HL-60/S4 treated with retinoic acid at 250 ng/mL for 4 days and 3 days (cell line): Measurements from ENCODE around the gene MMP24.

Experiments
- in situ Hi-C: fragments of 300-500 bp; cut with MboI; formaldehyde crosslinking; loops from 2 replicates; pipeline ENCODE4 v1.7.0; 2022; ENCODE audit warnings: low sequenced_read_pairs

MMP24 gene

DNA sequence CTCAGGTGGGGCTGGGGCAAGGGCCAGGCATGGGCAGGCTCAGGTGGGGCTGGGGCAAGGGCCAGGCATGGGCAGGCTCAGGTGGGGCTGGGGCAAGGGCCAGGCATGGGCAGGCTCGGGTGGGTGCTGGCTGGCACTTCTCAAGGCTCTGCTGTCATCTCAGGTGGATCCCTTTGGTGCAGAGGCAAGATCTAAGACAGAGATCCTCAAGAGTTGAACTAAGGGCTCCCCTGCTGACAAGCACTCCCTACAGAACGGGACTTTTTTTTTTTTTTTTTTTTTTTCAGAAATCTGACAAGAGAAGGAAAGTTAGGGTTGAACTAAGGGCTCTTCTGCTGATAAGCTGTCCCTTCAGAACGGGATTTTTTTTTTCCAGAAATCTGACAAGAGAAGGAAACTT is 26.5 kb downstream of the MMP24 start:
- in situ Hi-C loops, result loop anchor here (25.0 kb wide), 1 partner anchor 91 kb away; the partner anchor contains the start of gene PROCR

DNA sequence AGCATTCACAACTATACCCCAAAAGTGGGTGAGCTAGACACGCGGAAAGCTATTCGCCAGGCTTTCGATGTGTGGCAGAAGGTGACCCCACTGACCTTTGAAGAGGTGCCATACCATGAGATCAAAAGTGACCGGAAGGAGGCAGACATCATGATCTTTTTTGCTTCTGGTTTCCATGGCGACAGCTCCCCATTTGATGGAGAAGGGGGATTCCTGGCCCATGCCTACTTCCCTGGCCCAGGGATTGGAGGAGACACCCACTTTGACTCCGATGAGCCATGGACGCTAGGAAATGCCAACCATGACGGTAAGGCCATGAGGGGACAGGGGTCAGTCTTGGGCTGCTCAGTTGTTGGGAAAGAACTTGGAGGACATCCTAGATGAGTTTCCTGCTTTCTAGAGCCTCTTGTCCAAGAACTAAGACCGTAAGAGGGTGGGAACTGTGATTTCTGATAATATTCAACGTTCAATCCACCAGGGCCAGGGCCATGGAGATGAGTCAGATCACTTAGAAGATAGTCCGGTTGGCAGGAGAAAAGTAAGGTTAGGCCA is 28.0 kb downstream of the MMP24 start:
- in situ Hi-C loops, result loop anchor here (25.0 kb wide), 1 partner anchor 92 kb away; the partner anchor contains the start of gene PROCR

DNA sequence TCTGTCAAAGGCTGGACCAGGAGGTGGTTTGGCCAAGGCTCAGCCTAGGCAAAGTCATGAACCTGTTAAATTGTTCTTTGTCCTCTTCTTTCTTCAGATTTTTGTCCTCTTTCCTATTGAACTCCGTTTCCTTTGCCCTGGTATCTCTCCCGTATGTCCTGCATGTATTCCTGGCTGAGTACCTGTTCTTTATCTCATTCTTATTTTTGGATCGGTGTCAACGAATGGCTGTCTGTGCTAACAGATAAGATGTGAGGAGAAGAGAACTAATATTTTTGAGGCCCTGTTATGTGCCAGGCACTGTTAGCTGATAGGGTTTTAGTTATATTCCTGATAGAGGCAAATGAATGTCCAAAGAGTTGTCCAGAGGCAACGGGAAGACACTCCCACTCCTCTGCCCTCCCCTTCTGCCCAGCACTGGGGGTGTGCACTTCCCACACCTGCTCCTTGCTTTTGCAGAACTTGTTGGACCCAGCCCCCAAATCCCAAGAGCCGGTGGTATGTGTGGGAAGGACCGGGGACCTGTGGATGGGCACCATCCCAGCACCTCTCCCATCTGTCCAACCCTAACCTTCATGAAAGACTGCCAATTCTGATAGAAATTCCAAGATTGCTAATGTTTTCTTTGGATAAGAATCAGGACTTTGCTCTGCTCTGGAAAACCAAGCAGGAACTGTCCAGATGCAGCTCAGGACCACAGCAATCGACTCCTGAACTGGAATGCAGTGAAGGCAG is 30.9 kb downstream of the MMP24 start:
- in situ Hi-C loops, result loop anchor here (25.0 kb wide), 1 partner anchor 95 kb away; the partner anchor contains the start of gene PROCR

DNA sequence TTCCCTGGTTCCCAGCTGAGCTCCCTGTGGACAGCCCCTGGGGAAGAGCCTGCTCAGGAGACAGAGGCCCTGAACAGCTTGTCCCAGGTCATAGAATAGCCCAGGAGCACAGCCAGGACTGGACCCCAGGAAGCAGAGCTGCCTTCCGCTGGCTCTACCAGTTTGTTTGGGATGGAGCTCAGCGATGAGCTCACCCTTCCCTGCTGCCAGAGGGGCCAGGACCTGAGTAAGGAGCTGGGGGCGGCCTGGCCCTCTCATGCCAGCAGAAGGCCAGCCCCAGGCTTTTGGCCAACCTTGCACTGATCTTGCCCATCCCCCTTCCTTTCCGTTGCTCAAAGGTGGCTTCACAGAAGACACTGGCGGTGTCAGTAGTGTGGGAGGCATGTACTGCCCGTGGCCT is 33.9 kb downstream of the MMP24 start:
- in situ Hi-C loops, result loop anchor here (10.0 to 25.0 kb wide), 2 partner anchors 98 to 416 kb away; partner anchors contain the start of gene PROCR

DNA sequence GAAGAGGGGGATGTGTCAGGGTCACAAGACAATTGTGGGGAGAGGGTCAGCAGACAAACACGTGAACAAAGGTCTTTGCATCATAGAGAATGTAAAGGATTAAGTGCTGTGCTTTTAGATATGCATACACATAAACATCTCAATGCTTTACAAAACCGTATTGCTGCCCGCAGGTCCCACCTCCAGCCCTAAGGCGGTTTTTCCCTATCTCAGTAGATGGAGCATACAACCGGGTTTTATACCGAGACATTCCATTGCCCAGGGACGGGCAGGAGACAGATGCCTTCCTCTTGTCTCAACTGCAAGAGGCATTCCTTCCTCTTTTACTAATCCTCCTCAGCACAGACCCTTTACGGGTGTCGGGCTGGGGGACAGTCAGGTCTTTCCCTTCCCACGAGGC is 35.8 kb downstream of the MMP24 start:
- in situ Hi-C loops, result loop anchor here (10.0 to 25.0 kb wide), 2 partner anchors 100 to 418 kb away; partner anchors contain the start of gene PROCR

DNA sequence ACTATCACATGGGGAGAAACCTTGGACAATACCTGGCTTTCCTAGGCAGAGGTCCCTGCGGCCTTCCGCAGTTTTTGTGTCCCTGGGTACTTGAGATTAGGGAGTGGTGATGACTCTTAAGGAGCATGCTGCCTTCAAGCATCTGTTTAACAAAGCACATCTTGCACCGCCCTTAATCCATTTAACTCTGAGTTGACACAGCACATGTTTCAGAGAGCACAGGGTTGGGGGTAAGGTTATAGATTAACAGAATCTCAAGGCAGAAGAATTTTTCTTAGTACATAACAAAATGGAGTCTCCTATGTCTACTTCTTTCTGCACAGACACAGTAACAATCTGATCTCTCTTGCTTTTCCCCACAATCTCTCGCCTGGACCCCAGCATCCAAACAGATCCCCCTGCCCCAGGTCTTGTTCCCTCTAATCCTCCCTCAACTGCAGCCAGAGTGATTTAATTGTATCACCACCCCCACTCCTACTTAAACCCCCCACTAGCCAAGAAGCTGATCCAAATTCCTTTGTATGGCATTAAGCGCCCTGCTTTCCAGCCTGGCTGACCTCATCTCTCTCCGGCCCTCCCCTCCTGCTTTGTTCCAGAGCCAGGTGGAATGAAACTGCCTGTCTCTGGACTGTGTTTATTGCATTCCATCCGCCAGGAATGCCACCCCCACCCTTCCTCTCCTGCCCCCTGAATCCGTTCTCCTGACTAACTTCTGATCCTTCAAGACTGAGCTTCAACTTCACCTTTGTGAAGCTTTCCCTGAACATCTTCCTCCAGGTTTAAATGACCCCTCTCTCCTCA is 36.4 kb downstream of the MMP24 start:
- in situ Hi-C loops, result loop anchor here (10.0 to 25.0 kb wide), 2 partner anchors 101 to 418 kb away; partner anchors contain the start of gene PROCR

DNA sequence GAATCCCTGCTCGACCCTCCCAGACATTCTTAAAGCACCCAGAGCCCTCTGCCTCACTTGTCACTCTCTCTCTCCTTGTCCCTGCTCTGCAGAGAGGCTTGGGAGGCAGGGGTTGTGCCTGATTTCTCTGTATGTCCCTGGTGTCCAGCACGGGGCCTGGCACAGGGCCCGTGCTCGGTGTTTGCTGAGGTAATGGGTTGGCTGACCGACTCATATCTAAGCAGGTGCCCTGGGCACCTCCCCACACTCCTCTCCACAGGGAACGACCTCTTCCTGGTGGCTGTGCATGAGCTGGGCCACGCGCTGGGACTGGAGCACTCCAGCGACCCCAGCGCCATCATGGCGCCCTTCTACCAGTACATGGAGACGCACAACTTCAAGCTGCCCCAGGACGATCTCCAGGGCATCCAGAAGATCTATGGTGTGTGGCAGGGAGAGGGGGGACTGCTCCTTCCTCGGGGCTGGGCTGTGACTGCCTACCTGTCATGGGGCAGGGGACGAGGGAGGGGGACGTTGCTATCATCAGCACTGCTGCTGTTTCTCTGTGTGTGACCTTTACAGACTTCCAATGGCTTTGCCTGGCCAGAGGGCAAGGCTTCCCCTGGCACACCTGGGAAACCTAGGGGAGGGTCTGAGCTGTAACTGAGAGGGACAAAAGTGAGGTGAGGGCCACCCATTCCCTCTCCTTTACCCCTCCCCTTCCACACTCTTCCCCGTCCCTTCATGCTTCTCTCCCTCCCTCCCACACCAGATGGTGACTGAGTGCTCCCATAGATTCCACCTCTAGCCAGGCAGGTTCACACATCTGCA is 37.2 kb downstream of the MMP24 start:
- in situ Hi-C loops, result loop anchor here (10.0 to 25.0 kb wide), 2 partner anchors 101 to 419 kb away; partner anchors contain the start of gene PROCR

DNA sequence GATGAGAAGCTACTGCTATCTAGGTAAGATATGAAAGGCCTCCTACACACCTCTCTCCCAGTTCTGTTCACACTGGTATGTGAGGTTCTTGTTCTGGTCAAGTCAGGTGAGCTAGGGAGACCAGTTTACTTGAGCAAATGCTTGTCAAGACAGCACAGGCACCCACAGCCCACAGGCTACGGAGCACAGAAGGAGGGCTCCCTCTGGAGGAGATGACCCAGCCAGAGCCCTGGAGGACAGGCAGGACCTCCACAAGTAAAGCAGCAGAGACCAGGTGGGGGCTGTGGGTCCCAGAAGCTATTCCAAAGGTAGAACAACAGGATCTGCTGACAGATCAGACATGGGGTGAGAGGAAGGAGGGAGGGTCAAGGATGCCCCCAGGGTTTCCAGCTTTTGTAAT is 38.3 kb downstream of the MMP24 start:
- in situ Hi-C loops, result loop anchor here (10.0 to 25.0 kb wide), 2 partner anchors 102 to 420 kb away; partner anchors contain the start of gene PROCR

DNA sequence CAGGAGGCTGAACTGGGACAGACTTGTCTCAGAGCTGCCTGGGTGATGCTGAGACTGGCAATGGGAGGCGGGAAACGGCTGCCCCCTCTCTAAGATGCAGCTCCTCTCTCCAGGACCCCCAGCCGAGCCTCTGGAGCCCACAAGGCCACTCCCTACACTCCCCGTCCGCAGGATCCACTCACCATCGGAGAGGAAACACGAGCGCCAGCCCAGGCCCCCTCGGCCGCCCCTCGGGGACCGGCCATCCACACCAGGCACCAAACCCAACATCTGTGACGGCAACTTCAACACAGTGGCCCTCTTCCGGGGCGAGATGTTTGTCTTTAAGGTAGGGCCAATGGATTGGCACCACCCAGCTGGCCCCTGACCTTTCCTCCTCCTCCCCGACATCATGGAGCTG is 40.6 kb downstream of the MMP24 start:
- in situ Hi-C loops, result loop anchor here (10.0 to 25.0 kb wide), 2 partner anchors 105 to 422 kb away; partner anchors contain the start of gene PROCR

DNA sequence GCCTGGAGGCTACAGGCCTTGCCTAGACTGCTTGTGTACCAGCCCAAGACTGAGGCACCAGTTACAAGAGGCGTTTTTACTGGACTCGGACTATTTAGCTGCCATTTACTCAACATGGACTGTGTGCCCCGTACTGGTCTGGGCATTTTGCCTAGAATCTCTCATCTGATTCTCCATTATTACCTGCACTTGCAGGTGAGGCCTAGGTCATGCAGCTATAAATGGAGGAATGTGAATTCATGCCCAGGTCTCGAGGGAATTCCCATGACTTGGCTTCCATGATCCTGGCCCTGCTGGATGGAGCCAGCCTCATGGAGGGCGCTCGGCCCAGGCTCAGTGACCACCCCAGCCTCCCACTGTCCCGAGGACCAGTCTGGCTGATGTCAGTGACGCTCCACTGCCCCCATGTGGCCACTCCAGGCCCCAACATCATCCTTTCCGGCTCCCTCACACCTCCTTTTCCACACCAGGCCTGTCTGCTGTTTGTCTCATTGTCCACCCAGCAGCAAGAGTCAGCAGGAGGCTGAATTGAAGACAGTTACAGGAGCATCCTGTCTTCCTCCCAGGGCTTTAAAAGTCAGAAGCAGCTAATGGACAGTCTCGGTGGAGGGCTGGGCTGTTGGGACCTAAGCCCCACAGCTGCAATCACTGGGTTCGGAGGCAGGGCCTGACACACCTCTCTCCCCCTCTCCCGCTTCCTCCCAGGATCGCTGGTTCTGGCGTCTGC is 42.7 kb downstream of the MMP24 start:
- in situ Hi-C loops, result loop anchor here (10.0 to 25.0 kb wide), 2 partner anchors 107 to 424 kb away; partner anchors contain the start of gene PROCR

DNA sequence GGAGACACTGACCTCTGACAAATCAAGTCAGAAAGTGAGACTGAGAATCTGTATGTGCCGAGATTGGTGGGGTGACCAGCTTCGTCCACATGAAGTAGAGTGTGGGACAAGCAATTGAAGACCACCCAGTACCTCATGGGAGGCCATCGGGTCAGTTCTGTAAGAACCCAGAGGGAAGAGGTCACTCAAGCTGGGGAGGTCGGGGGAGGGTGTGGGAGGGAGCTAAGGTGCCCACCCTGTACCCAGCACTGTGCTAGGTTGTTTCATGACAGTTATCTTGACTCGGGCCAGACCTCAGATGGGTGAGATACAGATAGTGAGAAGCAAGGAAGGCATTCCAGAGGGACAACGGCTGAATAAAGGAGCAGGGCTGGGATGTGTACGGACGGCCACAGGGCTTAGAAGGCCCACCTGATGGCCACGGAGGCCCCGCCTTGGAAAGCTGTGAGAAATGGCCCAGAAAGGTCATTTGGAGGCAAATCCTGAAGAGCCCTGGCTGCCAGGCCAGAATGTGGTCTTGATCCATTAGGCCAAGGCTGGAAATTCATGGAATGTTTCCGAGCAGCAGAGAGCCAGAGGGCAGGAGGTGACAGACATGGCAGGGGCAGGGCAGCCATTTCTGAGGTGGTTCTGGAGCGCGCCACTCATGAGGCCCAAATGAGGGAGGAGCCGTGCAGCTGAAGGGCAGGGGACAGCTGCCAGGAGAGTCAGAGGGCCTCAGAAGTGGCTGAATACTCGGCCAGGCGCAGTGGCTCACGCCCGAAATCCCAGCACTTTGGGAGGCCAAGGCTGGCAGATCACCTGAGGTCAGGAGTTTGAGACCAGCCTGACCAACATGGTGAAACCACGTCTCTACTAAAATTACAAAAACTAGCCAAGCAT is 43.8 kb downstream of the MMP24 start:
- in situ Hi-C loops, result loop anchor here (25.0 kb wide), 1 partner anchor 108 kb away; the partner anchor contains the start of gene PROCR

DNA sequence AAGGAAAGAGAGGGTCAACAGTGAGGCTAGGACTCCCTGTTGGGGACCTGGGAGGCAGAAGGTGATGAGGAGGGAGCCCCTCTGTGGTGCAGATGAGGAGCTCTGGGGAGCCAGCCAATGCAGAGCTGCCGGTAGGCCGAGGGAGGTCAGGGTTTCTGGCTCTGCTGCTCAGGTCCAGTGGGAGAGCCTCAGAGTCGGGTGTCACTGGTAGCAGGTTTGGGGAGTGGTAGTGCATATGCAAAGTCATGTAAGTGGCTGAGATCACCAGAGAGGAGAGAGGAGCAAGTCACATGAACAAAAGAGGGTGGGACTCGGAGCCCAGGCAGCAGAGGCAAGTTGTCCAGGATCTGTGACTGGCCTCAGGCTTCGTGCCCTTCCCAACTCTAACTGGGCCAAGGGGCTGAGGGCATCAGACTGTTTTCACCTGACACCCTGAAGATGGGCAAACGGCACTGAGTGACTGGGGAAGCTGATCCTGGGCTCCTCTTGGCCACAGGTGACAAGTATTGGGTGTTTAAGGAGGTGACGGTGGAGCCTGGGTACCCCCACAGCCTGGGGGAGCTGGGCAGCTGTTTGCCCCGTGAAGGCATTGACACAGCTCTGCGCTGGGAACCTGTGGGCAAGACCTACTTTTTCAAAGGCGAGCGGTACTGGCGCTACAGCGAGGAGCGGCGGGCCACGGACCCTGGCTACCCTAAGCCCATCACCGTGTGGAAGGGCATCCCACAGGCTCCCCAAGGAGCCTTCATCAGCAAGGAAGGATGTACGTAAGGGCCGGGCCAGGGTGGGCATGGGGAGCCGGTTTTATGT is 44.8 kb downstream of the MMP24 start:
- in situ Hi-C loops, result loop anchor here (25.0 kb wide), 1 partner anchor 109 kb away; the partner anchor contains the start of gene PROCR

DNA sequence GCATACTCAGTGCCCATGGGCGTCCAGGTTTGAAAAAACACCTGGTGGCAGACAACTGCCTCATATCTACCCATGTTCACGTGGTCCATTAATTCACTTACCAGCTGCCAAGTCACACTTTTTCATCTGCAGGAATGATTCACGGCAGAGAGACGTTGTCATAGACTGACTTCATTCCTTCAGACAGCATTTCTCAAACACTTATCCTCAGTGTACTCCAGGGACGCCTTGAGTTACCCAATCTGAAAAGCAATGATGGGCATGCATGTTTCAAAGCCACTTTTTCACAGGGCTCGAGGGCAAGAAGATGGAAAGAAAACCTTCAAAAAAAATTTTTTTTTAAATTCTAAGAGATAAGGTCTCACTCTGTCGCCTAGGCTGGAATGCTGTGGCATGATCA is 45.4 kb downstream of the MMP24 start:
- in situ Hi-C loops, result loop anchor here (25.0 kb wide), 1 partner anchor 110 kb away; the partner anchor contains the start of gene PROCR

DNA sequence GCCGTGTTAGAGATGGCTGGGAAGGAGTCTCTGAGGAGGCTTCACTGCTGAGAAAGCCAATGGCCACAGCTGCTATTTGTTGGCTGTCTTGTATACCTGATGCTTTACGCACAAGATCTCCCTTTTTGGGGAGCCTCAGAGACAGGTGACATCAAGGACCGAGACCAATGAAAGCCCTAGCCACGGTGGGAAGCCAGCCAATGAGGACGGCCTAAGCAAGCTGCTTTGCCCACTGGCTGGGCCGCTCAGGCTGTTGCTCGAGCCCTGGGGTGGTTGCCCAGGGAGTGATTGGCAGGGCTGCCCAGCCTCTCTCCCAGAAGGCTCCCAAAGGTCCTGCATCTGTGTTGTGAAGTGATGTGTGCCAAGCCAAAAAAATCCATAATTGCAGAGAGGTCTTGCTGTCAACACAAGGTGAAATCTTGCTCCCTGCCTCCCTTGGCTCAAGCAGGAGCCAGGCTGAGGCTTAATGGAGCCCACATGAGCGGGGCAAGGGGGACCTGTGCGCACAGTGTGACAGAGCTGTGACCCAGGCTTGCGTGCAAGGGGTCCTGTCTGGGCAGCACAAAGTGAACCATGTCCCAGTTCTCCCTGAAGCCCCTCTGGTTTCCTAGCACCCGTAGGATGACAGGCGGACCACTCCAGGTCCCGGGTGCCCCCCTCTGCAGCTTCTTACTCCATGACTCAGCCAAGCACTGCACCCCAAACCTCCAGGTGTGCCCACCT is 47.1 kb downstream of the MMP24 start:
- in situ Hi-C loops, result loop anchor here (25.0 kb wide), 1 partner anchor 111 kb away; the partner anchor contains the start of gene PROCR

DNA sequence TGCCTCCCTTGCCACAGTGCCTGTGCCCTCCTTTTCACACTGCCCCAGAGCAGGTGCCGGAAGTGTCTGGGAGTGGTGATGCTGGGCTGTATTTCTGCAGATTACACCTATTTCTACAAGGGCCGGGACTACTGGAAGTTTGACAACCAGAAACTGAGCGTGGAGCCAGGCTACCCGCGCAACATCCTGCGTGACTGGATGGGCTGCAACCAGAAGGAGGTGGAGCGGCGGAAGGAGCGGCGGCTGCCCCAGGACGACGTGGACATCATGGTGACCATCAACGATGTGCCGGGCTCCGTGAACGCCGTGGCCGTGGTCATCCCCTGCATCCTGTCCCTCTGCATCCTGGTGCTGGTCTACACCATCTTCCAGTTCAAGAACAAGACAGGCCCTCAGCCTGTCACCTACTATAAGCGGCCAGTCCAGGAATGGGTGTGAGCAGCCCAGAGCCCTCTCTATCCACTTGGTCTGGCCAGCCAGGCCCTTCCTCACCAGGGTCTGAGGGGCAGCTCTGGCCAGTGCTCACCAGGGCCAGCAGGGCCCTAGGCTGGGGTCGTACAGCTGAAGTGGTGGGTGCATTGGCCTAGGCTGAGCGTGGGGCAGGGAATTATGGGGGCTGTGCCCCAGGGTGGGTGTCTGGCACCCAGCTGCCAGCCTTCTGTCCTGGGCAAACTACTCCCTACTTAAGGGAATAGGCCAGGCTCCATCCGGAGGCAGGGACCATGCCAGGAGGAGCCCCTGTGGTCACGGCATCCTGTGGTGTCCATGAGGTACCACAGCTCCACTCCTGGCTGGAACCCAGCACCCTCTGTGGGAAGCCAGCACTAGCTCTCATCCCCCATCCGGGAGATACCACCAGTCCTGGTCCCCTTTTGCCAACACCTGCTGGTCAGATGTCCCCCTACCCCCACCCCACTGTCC is 47.9 kb downstream of the MMP24 start:
- in situ Hi-C loops, result loop anchor here (25.0 kb wide), 1 partner anchor 112 kb away; the partner anchor contains the start of gene PROCR
